Measurements from ENCODE around the gene FAM118B. TPM values are rescaled to one million over a fixed set of nuclear protein-coding genes. Genes with fewer than 3 reads are reported as not detected.
"Not testable (repeated sequence)": the region's sequence is repeated elsewhere in the genome, so short reads cannot be mapped to it uniquely, and the experiment has no call there.

The FAM118B gene
- polyA plus RNA-seq, 3 donors: 3.5 to 11.5 (median 10.3) TPM

DNA sequence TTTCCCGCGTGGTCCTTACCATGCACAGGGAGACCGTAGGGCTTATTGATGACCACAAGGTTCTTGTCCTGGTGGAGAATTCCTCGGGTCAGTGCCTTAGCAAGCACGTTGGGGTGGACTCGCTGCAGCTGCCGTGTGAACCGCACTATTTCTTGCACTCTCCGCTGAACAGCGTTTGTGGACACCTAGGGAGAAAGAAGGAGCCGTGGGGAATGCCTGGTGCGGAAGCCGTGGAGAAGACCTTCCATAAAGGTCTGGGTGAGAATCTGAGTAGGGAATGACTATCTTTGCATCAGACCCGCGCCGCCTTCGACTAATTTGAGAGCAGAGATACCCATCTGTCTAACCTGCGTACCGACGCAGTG, 729 bp upstream of the FAM118B start:
- WGBS, 3 donors: 1 to 6% (median 4%) methylated on average over 20 of the region's 20 CpGs
- no peak overlapping the region for H3K27ac ChIP-seq (ENCODE audit: low read depth, low read length)

GRCh38 chr11:126212089-126212660, 593 bp downstream of the FAM118B start:
- WGBS, 3 donors: 1 to 3% (median 2%) methylated on average over 15 of the region's 15 CpGs

DNA sequence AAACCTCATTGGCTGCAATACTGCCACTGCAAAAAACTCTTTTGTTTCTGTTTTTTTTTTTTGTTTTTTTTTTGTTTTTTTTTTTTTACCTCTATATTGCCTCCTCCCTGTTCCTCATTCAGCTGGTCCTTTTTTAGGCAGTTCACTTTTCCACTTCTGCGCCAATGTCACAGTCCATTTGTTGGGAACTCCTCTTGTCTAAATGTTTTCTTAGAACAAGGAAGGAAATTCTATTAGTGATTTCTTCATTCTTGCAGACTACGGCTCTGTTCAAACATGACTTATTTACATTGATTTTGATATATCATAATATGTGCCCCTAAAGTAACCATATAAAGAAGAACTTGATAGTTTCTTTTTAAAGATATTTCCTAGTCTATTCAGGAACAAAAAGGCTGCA, 2.9 kb downstream of the FAM118B start:
- WGBS, 3 donors: 33 to 53% (median 46%) methylated on average over 2 of the region's 2 CpGs
- no peak overlapping the region for H3K27ac ChIP-seq (ENCODE audit: low read depth, low read length)

More at GRCh38 chr11:126212089-126212660, 593 bp downstream of the FAM118B start:
- no peak overlapping the region for H3K27ac ChIP-seq (ENCODE audit: low read depth, low read length)

GRCh38 chr11:126214841-126215240, 3.3 kb downstream of the FAM118B start:
- H3K27ac ChIP-seq (ENCODE audit: low read depth, low read length): no peak overlapping the region

GRCh38 chr11:126216526-126217305, 5.1 kb downstream of the FAM118B start:
- WGBS, 3 donors: 76 to 83% (median 78%) methylated on average over 6 of the region's 6 CpGs
- H3K27ac ChIP-seq (ENCODE audit: low read depth, low read length): no peak overlapping the region

More at GRCh38 chr11:126214841-126215240, 3.3 kb downstream of the FAM118B start:
- 35 to 50% (median 40%) methylated on average over 6 of the region's 6 CpGs for WGBS, 3 donors

DNA sequence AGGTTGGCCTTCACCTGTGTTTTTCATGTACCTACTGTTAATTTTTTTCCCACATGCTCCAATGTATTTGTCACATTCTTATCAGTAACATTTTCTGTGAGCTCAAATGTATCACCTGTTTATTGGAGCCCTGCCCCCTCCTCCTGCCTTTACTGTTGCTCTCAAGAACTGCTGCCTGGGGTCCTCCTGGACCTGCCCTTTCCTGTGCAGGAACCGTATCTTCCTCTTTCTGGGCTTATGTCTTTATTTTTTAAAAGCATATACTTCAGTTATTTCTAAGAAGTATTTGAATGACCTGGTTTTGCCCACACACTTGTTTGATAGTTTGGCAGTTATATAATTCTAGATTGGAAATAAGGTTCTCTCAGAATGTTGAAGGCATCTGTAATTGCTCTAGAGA, 5.9 kb downstream of the FAM118B start:
- H3K27ac ChIP-seq (ENCODE audit: low read depth, low read length): no peak overlapping the region
- 35 to 63% (median 45%) methylated on average over 1 of the region's 1 CpG for WGBS, 3 donors

DNA sequence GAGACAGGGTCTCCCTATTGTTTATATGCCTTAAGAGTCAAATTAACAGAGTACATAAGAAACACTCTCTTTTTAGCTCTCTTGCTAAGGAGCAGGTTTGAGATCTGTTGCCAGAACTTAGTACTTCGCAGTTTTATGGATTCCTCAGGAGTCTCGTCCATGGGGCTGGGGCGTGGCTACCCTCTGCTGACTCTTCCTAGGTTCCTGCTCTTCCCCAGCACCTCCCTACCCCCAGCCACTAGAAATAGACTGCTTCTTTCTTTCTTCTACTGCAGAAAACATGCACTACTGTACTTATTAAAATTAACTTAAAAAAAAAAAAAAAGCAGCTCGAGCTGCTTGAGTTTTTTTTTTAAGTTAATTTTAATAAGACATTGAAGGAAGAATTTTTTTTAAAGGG, 8.0 kb downstream of the FAM118B start:
- H3K27ac ChIP-seq (ENCODE audit: low read depth, low read length): no peak overlapping the region
- WGBS, 3 donors: 60 to 82% (median 72%) methylated on average over 4 of the region's 4 CpGs

- 91 to 96% (median 95%) methylated on average over 6 of the region's 6 CpGs for WGBS, 3 donors
- H3K27ac ChIP-seq (ENCODE audit: low read depth, low read length): no peak overlapping the region
Measured at GRCh38 chr11:126224647-126225294, 13.2 kb downstream of the FAM118B start.

GRCh38 chr11:126225295-126225665, 13.7 kb downstream of the FAM118B start:
- no peak overlapping the region for H3K27ac ChIP-seq (ENCODE audit: low read depth, low read length)
- WGBS, 3 donors: 83 to 92% (median 89%) methylated on average over 2 of the region's 2 CpGs

DNA sequence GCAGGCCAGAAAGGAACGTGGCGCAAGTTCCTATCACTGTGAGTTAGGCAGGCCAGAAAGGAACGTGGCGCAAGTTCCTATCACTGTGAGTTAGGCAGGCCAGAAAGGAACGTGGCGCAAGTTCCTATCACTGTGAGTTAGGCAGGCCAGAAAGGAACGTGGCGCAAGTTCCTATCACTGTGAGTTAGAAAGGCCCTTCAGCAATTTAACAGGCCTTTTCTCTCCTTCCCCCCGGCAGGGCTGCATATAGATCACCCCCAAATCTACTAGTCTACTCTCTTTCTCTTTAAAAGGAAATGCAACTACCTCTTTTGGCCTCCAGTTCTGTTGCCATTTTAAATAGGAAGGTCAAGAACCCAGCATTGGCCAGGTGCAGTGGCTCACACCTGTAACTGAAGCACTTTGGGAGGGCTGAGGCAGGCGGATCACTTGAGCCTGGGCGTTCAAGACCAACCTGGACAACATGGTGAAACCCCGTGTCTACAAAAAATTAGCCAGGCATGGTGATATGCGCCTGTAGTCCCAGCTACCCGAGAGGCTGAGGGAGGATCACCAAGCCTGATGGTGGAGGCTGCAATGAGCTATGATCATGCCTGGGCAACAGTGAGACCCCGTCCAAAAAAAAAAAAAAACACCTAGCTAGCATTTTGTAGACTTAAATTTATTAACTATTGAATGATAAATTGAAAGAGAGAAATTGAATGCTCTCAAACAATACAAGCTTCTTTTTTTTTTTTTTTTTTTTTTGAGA, 14.9 kb downstream of the FAM118B start:
- 86 to 95% (median 89%) methylated on average over 10 to 11 of the region's 15 CpGs for WGBS, 3 donors
- H3K27ac ChIP-seq (ENCODE audit: low read depth, low read length): no peak overlapping the region

GRCh38 chr11:126229858-126230540, 18.4 kb downstream of the FAM118B start:
- H3K27ac ChIP-seq (ENCODE audit: low read depth, low read length): no peak overlapping the region
- WGBS, 3 donors: 30 to 78% (median 42%) methylated on average over 3 of the region's 3 CpGs

DNA sequence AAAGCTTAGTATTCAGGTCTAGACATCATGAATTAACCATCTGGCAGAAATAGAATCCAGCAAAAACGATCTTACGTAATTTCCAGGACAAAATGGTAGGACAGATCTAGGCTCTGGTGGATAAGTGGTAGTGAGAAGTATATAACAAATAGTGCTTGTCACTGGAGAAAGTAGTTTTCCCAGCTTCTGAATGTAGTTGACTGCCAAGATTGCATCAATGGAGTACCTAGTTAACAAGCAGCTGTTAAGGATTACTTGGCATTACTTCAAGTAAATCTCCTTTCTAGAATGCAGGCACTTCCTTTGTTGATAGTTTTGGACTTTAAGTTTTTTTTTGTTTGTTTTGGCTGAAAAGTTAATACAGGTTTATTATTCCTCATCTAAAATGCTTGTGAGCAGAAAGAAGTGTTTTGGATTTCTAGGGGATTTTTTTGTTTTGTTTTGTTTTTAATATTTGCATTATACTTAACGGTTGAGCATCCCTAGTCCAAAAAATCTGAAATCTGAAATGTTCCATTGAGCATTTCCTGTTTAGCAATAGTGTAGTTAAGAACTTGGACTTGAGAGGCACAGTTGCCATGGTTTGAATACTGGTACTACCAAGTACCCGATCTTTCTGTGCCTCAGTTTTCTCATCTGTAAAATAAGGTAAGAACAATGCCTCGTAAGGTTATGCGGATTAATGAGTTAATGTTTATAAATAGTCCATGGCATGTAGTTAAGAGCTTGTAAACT, 20.3 kb downstream of the FAM118B start:
- WGBS, 3 donors: 69 to 74% (median 71%) methylated on average over 6 of the region's 6 CpGs

DNA sequence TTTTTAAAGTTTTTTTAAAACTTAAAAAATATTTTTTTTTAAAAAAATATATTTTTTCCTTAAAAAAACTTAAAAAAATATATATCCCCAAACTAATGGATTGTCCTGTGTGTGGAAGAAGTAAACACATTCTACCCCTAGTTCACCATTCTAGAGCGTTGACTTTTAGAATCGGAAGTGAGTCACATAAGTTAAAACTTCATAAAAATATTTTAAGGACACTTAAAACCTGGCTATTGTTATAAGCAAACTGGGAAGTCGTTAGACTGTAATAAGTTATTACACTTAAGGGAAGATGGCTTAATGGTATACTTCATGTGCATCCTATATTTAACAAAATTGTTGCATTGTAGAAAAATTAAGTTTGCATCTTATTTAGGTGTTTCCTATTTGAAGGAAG, 21.1 kb downstream of the FAM118B start:
- 82 to 90% (median 89%) methylated on average over 3 of the region's 3 CpGs for WGBS, 3 donors
- no peak overlapping the region for H3K27ac ChIP-seq (ENCODE audit: low read depth, low read length)

More for the DNA sequence above, 20.3 kb downstream of the FAM118B start:
- H3K27ac ChIP-seq (ENCODE audit: low read depth, low read length): no peak overlapping the region

DNA sequence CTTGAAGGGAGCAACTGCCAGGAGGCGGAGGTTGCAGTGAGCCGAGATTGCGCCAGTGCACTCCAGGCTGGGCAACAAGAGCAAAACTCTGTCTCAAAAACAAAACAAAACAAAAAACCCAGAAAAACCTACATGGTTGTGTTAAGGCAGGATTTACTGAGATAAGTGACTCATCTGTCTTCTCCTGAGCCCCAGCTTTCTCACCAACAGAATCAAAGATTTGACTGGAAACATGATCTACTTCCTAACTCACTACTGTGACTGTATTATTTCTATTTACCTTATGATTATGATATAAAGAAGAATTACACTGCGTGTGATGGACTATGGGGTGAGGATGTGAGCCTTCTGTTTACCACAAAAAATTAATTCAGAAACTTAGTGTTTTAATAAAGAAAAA, 21.8 kb downstream of the FAM118B start:
- WGBS, 3 donors: 87 to 99% (median 99%) methylated on average over 4 of the region's 4 CpGs
- H3K27ac ChIP-seq (ENCODE audit: low read depth, low read length): no peak overlapping the region

DNA sequence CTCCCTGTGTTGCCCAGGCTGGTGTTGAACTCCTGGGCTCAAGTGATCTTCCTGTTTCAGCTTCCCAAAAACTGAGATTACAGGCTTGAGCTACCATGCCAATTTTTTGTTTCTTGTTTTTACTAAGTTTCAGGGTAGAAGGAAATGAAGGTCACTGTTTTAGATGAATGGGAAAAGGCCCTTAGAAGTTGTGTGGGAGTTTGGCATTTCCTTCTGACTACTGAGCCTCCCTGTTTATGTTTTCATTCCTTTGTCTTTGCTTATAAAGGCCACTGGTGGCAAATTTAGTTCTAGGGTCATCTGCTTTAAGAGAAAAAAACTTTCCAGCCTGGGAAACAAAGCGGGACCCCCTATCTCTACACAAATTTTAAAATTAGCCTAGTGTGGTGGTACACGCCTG, 35.1 kb downstream of the FAM118B start:
- WGBS, 3 donors: 80 to 89% (median 81%) methylated on average over 2 of the region's 2 CpGs
- H3K27ac ChIP-seq (ENCODE audit: low read depth, low read length): no peak overlapping the region

- H3K27ac ChIP-seq (ENCODE audit: low read depth, low read length): no peak overlapping the region
- WGBS, 3 donors: 42 to 96% (median 78%) methylated on average over 4 of the region's 4 CpGs
Measured at GRCh38 chr11:126253265-126253664, 41.7 kb downstream of the FAM118B start.

DNA sequence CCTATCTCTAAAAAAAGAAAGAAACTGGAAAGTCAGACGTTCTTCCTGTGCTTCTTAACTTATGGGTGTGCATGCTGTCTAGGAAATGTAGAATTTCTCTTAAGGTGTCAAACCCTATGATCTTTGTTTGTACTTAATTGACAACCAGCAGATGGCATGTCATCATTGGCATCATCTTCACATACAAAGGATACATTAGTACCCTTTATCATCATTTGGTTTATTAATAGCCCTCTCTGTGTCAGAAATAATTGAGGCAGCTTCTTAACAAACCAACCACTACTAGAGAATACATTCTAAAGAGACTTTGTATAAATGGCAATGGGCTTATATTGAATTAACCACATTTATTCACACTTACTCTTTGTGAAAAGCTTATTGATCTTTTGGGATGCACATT, 43.2 kb downstream of the FAM118B start:
- WGBS, 3 donors: 73 to 86% (median 75%) methylated on average over 1 of the region's 1 CpG

DNA sequence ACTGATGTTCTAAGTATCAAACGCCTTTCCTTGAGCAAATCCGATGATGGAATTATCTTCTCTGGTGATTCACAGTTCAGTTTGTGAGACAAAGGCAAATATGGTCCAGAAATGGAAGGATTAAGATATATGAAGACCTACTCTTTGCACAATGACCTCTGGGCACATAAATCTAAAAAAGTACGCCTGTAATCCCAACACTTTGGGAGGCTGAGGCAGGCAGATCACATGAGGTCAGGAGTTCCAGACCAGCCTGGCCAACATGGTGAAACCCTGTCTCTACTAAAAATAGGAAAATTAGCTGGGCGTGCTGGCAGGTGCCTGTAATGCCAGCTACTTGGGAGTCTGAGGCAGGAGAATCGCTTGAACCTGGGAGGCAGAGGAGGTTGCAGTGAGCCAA, 43.9 kb downstream of the FAM118B start:
- WGBS, 3 donors: 90 to 94% (median 92%) methylated on average over 5 of the region's 5 CpGs

More for the DNA sequence above, 43.2 kb downstream of the FAM118B start:
- H3K27ac ChIP-seq (ENCODE audit: low read depth, low read length): no peak overlapping the region

More for the DNA sequence above, 43.9 kb downstream of the FAM118B start:
- not testable (repeated sequence) for H3K27ac ChIP-seq (ENCODE audit: low read depth, low read length)

Data from adipose tissue (tissue), 3 donors.